ENCODE measurements around the gene UBE2L6.

GRCh38 chr11:57545883-57546282 is 21.6 kb downstream of the UBE2L6 start:
- TF ChIP-seq CTCF (IDR thresholded peaks at IDR 0.05) (no peak), POLR2AphosphoS2 (conservative IDR thresholded peaks at IDR 0.05; ENCODE audit: low read length) (no peak), POLR2A (IDR thresholded peaks at IDR 0.05; ENCODE audit: low read length) (no peak), SMC3 (IDR thresholded peaks at IDR 0.05) (no peak), REST (IDR thresholded peaks at IDR 0.05) (no peak), PBX3 (IDR thresholded peaks at IDR 0.05) (no peak), GATA3 (IDR thresholded peaks at IDR 0.05; ENCODE audit: borderline replicate concordance) (no peak), CBX8 (IDR thresholded peaks at IDR 0.05) (no peak), MAZ (IDR thresholded peaks at IDR 0.05; ENCODE audit: borderline replicate concordance, low read depth, low read length) (no peak), SREBF2 (IDR thresholded peaks at IDR 0.05) (no peak), ZSCAN20 (CRISPR knock-in tag; IDR thresholded peaks at IDR 0.05) (no peak)

Measured in A549 (cell line).